NK-92 (cell line): ENCODE data around the gene C10orf95.
"Not testable (repeated sequence)": the region's sequence is repeated elsewhere in the genome, so short reads cannot be mapped to it uniquely, and the experiment has no call there.

ENCODE experiments used
- DNase-seq: peaks from one replicate; lab custom pipeline; 2025; ENCODE audit not compliant: unreplicated experiment; lab: John Stamatoyannopoulos, UW

Gene C10orf95, protein sequence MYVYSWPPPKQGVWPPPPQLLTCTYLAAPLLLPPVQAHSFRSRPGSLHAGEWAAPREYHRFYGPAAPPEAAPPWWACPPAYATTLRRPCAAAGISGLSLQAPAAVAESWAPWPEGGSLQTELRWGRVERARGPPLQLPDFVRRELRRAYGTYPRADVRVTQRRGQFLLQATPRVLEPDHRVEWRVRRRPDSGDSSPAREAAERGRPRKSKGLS

DNA sequence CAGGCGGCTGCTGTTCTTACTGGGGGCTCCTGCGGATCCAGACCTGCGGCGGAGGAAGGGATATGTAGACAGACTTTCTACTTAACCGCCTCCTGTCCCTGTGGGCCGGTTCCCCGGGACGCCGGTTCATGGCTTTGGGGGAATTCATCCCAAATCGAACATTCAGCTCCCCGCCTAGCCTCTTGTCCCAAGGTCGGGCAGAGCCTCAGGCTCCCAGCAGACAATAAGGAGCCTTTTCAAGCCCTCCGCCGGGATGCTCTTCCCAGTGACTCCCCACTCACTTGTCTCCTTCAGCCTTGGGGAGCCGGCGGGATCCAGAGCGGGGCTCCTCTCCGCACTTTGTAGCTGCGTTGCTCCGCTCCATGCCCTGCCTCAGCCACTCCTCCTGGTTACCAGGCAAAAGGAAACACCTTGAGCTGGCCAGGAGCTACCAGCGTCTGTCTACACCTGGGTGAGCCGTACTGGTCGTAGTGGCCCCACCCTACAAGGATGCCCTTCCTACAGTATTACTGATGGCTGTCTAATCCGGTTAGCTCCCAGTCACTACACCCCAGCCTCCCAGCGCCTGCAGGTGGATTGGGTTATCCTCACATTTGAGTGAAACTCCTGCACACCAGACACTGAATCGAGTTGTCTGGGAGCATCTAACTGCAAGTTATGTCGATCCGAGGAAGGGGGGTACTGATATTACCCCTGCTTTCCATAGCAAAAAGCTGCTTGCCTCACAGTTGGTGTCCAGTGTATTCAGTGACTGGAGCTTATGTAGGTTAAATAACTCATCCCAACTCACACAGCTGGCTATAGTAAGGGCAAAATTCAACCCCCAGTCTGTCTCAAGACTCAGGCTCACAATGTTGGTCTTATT lies at the start of gene C10orf95:
C10orf95 (minus strand) TSS at position 439 of the 865 bp plus-strand sequence. CDS start 450 bp downstream, outside the sequence.
- no peak for DNase-seq

DNA sequence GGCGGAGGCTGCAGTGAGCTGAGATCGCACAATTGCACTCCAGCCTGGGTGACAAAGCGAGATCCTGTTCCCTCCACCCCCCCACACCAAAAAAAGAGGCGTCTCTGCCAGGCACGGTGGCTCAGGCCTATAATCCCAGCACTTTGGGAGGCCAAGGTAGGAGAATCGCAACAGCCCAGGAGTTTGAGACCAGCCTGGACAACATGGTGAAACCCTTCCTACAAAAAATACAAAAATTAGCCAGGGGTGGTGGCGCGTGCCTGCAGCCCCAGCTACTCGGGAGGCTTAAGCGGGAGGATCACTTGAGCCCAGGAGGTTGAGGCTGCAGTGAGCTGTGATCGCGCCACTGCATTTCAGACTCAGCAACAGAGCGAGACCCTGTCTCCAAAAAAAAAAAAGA lies 49.3 kb upstream of the C10orf95 start:
- not testable (repeated sequence) for DNase-seq

DNA sequence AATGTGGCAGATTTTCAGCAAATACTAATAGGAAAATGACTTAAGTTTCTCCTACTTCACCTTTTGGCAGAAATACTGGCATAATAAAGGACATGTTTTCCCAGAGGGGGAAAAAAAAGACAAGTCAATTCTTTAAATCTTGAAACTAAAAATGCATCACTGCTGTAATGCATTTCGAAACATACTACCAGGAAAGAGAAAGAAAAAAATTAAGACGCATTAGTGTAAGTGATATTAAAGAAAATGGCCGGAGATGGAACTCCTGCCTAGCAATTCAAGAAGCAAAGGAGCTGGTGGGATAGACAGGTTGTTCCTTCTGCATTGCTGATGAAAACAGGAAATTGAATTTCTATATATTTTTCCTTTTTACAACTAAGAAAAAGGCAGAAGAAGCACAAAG lies 48.0 kb upstream of the C10orf95 start:
- DNase-seq = no peak

DNA sequence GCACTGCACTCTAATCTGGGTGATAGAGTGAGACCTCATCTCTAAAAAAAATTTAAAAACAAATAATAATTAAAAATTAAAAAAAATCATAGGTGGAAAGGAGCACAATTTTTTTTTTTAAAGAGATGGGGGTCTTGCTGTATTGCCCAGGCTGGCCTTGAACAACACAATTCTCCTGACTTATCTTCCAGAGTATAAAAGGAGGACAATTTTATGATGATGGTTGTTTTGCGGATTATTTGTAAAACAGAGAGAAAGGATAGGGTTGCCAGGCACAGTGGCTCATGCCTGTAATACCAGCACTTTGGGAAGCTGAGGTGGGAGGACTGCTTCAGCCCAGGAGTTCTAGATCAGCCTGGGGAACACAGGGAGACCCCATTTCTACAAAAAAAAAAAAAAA lies 46.2 kb upstream of the C10orf95 start:
- DNase-seq = no peak

- no peak for DNase-seq
Observed at GRCh38 chr10:102493771-102494170, 42.4 kb upstream of the C10orf95 start.

- no peak for DNase-seq
Observed at GRCh38 chr10:102492983-102493382, 41.6 kb upstream of the C10orf95 start.

GRCh38 chr10:102492344-102492939 lies 41.1 kb upstream of the C10orf95 start:
- DNase-seq = no peak

DNA sequence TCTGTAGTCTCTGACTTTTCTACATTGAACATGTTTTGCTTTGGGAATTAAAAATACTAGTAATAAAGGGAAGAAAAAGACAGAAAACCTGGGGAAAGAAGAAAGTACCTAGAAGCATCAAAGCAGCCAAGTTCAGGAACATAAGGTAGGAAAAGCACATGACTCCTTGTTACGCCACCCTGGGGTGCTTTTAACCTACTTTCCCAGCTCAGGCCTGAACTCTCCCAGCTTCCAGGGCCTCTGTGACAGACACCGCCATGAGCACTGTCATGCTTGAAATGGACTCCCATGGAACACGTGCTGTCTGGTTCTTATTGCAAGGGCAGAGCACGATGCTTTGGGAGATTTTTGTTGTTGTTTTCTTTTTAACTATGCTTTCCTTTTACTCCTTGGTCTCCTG lies 39.8 kb upstream of the C10orf95 start:
- no peak for DNase-seq

DNA sequence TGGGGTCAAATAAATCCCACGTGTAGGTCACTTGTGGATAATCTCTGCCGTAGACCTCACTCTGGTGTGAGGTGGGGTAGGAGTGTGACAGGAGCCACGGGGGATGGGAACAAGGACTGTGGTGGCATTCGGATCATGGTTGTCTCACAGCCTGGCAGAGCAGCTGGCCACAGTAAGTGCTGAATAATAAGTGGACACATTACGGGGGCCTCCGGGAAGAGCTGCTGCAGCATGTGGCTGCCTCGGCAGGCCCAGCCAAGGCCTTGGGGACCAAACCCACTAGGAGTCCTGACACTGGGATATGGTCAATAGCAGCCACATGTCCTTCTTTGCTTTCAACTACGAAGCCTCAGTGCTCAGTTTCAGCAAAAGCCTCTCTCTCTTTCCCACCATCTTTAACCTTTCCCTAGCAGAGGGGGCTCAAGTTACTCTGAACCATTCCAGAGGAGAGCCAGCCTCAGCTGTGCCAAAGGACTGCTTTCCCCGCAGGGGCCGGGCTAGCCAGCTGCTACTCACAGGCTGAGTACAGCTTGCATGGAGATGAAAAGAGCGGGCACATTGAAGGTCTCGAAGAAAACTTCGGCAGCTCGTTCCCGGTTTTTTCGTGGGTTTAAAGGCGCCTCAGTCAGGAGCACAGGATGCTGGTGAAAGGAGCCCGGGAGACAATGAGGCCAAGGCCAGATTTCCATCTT lies 33.9 kb upstream of the C10orf95 start:
- no peak for DNase-seq

DNA sequence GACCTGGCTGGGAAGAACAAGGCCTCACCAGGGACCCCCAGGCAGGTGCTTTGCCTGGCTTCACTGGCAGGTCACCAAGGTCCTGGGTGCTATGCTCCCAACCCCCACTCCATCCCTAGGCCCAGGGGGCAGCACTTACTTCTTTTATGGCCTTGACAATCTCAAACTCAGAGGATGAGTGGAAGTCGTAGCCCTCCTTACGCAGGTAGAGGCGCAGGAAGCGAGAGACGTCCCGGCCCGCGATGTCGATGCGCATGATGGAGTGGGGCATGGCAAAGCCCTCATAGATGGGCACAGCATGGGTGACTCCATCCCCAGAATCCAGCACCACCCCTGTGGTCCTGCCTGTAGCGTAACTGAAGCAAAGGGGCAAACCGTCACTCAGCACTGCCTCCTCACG lies 32.7 kb upstream of the C10orf95 start:
- no peak for DNase-seq

GRCh38 chr10:102480396-102480795 lies 29.1 kb upstream of the C10orf95 start:
- DNase-seq = no peak

GRCh38 chr10:102479651-102480050 lies 28.3 kb upstream of the C10orf95 start:
- DNase-seq = no peak

GRCh38 chr10:102476466-102477141 lies 25.3 kb upstream of the C10orf95 start:
- no peak for DNase-seq

DNA sequence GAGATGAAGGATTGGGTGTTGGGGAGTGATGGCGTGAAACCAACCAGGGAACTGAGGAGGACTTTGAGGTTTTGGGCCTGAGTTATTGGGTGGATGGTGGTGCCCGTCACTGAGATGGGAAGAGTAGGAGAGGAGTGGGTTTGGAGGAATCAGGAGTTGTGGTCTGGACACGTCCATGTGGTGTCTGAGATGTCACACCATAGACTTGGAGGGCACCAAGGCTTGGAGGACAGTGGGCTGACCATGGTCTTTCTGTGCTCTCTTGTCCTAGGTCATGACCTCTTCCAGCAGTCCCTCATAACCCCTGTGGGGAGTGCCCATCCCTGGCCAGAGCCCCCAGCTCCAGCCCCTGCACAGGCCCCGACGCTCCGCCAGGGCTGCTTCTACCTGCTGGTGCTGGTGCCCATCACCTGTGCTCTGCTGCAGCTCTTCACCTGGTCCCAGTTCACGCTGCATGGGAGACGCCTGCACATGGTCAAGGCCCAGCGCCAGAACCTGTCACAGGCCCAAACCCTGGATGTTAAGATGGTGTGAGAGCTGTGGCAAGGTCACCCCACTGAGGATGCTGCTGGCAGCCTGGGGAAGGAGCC lies 24.2 kb upstream of the C10orf95 start:
- DNase-seq = no peak

DNA sequence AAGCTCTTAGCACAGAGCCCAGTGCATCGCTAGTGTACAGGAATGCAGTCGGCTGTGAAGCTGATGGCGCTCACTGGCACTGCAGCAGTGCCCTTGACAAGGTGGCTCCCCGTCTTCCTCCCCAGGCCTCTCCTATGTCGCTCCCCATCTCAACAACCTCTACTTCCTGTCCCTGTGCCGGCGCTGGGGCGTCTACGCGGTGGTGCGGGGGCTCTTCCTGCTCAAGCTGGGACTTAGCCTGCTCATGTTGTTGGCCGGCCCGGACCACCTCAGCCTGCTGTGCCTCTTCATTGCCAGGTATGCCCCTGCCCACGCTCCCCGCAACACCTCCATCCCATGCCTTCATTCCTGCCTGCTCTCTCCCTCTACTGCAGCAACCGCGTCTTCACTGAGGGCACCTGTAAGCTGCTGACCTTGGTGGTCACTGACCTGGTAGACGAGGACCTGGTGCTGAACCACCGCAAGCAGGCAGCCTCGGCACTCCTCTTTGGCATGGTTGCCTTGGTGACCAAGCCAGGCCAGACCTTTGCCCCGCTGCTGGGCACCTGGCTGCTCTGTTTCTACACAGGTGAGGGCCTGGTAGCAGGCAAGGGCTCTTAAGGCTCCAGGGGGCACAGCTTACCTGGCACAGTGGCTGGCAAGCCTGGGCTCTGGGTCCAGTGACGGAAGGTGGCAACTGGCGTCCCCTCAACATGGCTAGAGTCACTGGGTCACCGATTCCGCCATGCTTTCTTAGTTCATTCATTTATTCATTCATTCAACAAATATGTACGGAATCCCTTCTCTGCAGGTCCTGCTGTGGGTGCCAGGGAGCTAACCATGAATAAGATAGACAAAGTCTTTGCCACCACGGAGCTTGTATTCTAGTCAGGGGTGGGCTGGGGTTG lies 22.3 kb upstream of the C10orf95 start:
- DNase-seq = no peak

DNA sequence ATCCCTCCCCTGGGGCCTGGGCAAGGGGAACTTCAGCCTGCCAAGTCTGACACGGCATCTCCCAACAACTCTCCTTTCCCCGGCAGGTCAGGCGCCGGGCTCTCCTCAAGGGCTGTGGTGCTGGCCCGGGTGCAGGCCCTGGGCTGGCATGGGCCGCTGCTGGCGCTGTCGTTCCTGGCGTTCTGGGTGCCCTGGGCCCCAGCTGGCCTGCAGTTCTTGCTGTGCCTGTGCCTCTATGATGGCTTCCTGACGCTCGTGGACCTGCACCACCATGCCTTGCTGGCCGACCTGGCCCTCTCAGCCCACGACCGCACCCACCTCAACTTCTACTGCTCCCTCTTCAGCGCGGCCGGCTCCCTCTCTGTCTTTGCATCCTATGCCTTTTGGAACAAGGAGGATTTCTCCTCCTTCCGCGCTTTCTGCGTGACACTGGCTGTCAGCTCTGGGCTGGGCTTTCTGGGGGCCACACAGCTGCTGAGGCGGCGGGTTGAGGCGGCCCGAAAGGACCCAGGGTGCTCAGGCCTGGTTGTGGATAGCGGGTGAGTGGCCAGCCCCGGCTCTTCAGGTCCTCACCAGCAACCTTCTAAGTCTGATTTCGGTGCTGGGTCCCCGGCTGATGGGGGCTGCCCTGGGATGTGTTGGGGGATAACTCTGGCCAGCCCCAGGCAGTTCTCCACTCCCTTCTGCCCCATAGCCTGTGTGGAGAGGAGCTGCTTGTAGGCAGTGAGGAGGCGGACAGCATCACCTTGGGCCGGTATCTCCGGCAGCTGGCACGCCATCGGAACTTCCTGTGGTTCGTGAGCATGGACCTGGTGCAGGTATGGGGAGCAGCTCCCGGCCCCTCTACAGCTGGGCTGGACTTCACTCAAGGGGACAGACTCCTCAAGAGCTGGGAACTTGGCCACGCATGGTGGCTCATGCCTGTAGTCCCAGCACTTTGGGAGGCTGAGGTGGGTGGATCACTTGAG lies 19.5 kb upstream of the C10orf95 start:
- no peak for DNase-seq

DNA sequence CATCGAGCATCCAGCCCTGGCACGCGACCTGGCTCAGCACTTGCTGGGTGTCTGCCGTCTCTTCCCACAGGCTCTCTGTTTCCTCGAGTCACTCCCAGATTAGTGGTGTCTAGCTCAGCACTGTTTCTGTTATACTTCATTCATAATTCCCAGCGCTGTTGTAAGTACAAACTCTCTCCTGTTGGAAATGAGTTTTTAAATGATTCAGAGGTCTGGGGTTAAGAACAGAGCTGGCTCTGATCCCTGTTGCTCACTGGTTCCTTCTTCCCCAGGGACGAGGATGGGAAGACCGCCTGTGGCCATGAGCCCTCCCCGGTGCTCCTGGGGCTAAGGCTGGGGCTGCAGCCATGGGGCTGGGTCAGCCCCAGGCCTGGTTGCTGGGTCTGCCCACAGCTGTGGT lies 17.3 kb upstream of the C10orf95 start:
- no peak for DNase-seq

DNA sequence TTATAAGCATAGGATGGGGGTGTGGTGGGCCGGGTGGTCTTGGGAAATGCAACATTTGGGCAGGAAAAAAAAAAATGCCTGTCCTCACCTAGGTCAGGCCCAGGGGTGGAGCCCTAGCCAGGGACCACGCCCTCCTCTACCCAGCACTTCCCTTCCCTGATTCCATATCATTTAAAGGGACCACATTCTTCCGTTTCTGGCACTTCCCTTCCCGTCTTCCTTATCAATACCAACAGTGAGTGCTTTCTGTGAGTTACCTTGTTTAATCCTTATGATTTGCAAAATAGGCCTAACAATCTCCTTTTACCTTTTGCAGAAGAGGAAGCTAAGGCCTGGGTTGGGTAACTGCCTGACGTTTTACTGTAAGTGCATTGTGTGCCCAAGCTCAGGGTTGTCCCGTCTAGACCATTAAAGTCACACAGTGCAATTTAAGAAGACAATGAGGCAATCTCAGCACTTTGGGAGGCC lies 16.7 kb upstream of the C10orf95 start:
- DNase-seq = no peak
